Lower leg skin (tissue), 3 donors: ENCODE data around the gene MAN1C1.

ENCODE experiments used
- CTCF ChIP-seq, 3 donors: fragments of 450-650 bp; IDR thresholded peaks; one replicate each; pipeline ENCODE4 v1.5.1; 2016; ENCODE audit warnings: antibody characterized with exemption in 3 of 3, mild to moderate bottlenecking in 3 of 3, moderate library complexity in 2 of 3
- POLR2A ChIP-seq, 2 donors: fragments of 450-650 bp; IDR thresholded peaks; one replicate each; pipeline ENCODE4 v1.6.1; 2016 to 2017; ENCODE audit warnings: antibody characterized with exemption in 2 of 2, mild to moderate bottlenecking in 1 of 2, moderate library complexity in 1 of 2

- TF ChIP-seq CTCF (IDR thresholded peaks at IDR 0.05) (no peak), POLR2A (IDR thresholded peaks at IDR 0.05) (no peak)
These were observed 87.7 kb downstream of the MAN1C1 start for GRCh38 chr1:25704267-25704691.
